HG03095 (cell line): Measurements from ENCODE around the gene TMEM205.
"Not testable (repeated sequence)": the region's sequence is repeated elsewhere in the genome, so short reads cannot be mapped to it uniquely, and the experiment has no call there.

ENCODE experiments used
- ATAC-seq: cut with Tn5 transposase; IDR thresholded peaks from one replicate; pipeline ENCODE4 v1.9.1; 2021; ENCODE audit warnings: moderate library complexity; ENCODE audit not compliant: unreplicated experiment

The TMEM205 gene

DNA sequence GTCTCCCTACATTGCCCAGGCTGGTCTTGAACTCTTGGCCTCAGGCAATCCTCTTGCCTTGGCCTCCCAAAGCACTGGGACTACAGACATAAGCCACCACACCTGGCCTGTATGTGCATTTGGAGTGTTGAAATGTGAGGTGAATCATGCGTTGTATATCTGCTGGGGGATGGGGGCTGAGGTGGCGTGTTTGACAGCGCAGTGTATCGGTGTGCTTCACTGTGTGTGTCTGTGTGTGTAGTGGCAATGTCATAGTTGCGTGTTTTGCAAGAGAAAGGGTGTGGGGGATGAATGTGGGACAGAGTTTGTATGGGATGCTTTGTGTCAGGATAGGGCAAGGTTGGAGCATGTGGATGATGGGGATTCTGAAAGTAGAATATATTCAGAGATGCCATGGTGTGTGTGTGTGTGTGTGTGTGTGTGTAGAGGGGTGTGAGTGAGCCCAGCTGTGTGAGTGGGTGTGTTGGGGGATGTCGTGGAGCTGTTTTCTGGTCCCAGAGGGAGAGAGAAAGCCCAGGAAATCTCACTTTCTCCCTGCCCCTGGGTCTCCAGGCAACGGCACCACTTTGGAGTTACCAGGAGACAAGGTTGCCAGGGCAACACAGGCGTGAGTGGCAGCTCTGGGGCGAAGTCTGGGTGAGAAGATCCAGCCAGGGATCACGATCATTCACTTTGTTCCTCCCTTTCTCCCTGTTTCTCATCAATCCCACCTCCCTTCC, 27.3 kb upstream of the TMEM205 start:
- ATAC-seq = no peak

DNA sequence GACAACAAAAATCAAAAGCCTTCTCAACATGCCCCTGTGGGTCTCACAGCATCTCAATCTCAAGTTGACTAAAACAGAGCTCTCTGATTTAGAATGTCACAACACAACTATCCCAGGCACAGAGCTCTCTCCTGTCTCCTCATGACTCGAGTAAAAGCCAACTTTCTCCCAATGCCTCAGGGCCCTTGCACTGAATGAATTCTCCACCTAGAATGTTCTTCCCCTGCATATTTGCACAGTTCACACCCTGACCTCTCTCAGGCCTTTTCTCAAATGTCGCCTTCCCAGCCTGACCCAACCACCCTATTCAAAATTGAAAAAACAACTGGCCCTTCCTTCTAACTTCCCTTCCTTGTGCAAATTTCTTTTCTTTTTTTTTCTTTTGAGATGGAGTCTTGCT, 24.7 kb upstream of the TMEM205 start:
- no peak for ATAC-seq

DNA sequence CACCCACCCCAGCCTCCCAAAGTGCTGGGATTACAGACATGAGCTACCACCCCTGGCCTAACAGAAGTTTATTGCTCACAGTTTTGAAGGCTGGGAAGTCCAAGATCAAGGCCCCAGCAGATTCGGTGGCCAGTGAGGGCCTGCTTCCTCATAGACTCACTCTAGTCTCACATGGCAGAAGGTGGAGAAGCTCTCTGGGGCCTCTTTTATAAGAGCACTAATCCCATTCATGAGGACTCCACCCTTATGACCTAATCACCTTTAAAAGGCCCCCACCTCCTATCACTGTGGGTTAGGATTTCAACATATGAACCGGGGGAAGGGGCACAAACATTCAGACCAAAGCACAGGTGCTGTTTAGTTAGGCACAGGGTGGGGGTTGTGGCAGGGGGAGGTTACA, 21.5 kb upstream of the TMEM205 start:
- ATAC-seq = no peak

DNA sequence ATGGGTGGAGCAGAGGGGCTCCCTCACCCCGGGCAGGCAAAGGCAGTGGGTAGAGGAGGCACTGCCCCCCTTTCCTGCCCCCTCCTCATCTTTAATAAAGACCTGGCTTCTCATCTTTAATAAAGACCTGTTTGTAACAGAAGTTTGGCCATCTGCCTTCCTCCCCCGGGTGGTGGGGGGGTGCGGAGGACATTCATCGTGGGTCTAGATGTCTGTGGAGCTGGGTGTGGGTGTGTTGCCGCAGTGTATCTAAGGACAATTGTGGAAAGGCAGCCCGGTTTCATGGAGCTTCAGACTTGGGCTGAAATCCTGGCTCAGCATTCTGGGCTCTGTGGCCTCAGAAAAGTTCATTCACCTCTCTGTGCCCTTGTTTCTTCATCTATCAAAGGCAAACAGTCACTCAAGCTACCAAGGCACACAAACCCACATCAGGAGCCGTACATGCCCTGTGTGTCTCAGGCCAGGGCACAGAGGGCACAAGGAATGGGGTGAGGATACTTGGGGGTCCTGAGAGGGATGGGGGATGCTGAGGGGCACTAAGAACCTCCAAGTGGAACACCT, 19.6 kb upstream of the TMEM205 start:
- no peak for ATAC-seq

DNA sequence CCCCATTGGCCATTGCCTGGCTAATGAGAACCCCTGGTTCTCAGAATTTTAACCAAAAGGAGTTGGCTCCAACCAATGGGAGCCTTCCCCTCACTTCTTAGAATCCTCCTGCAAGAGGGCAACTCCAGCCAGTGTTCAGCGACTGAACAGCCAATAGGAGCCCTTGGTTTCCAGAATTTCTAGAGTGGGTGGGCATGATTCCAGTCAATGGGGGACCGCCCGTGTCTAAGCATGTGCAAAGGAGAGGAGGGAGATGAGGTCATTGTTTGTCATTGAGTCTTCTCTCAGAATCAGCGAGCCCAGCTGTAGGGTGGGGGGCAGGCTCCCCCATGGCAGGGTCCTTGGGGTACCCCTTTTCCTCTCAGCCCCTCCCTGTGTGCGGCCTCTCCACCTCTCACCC, 18.9 kb upstream of the TMEM205 start:
- ATAC-seq = no peak

DNA sequence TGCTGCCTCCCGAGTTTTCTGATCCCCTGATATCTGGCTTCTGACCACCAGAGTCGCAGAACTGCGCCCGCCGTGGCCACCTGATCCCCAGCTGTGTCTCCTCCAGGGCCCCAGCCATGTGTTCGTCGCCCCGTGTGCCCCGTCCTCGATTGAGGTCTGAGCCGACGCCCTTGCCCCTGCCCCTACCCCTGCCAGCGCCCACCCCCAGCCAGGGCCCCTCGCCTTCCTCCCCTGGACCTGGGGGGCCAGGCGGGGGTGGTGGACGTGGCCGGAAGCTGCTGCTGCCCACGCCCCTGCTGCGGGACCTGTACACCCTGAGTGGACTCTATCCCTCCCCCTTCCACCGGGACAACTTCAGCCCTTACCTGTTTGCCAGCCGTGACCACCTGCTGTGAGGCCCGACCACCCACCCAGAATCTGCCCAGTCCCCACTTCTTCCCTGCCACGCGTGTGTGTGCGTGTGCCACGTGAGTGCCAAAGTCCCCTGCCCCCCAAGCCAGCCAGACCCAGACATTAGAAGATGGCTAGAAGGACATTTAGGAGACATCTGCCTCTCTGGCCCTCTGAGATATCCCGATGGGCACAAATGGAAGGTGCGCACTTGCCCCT, 18.3 kb upstream of the TMEM205 start:
- no peak for ATAC-seq

DNA sequence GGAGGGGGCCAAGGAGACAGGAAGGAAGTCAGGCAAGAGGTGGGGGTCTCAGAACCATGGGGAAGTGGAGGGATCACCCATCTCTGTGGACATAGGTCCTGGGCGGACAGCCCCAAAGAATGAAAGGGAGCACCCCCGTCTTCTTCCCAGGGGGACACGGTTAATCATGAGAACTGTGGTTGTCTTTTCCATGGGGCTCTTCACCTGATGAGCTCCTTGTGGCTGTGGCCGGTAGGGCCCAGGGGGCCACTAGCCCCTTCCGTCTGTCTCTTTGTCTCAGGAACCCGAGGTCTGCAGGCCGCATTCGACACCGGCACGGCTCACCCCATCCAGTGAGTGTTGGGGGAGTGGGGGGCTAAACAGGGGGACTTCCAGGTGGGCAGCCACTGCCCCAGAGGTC, 17.8 kb upstream of the TMEM205 start:
- no peak for ATAC-seq

DNA sequence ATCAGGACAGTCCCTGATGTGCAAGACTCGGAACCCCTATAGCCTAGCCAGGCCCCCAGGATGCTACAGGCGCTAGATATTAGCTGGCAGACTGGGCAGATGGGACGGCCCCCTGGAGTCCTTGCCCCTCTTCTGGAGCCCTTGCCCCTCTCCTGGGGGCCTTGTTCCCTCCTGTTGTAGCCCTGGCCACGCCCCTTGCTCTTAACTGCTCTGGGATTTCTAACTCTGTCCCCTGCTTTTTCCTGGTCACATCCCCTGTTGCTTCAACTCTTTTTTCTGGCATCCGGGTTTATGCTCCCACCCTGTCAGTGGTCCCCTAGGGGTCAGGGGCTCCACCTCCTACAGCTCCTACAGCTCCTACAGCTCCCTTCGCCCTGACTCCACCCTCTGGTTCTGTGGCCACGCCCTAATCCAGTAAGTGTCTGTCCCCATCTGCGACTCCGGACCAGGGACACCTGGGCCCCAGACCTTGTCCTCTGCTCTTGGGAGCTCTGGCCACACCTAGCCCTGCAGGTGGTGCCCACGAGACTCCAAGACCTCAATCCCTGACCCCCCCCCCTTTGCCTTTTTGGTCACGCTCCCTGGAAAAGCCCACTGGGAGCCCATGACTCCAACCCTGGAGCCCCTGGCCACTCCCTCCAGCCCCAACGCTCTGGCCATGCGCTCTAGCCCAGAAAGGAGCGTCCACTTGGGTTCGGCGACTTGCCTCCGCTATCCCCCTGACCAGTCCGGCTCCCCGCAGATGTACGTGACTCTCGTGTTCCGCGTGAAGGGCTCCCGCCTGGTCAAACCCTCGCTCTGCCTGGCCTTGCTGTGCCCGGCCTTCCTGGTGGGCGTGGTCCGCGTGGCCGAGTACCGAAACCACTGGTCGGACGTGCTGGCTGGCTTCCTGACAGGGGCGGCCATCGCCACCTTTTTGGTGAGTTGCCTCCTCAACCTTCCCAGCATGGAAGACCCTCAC, 16.0 kb upstream of the TMEM205 start:
- no peak for ATAC-seq

DNA sequence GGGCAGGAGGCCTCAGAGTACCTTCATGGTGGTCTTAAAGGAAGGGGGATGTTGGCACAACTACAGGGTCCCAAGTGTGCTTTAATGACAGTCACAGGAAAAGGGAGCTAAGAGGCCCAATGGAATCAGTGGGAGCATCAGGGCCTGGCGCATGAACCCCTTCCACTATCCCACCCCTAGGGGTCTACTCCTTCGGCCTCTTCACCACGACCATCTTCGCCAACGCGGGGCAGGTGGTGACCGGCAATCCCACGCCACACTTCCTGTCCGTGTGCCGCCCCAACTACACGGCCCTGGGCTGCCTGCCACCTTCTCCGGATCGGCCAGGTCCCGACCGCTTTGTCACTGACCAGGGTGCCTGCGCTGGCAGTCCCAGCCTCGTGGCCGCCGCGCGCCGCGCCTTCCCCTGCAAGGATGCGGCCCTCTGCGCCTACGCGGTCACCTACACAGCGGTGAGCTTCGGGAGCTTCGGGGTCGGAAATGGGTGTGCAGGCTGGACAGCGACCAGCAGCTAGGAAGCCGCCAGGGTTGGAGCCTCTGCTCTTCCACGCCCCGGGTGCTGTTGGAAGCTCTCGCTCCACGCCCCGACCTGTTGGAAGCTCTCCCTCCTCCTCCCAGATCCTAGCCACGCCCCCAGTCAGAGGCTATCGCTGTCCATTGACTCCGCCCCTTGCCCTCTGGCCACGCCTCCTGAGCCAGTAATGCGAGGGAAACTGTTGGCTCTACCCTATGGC, 15.1 kb upstream of the TMEM205 start:
- ATAC-seq = no peak

DNA sequence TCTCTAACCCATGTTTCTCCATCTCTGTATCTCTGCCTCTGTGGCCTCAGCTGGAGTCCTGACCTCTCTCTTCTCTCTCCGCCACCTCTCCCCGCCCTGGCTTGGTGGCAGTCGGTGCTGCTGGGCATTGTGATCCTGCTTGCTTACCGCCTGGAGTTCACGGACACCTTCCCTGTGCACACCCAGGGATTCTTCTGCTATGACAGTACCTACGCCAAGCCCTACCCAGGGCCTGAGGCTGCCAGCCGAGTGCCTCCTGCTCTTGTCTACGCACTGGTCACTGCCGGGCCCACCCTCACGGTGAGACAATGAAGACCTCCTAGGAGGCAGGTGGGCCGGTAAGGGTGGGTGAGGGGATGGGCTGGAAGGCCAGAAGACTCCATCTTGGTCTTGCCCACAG, 13.4 kb upstream of the TMEM205 start:
- no peak for ATAC-seq

DNA sequence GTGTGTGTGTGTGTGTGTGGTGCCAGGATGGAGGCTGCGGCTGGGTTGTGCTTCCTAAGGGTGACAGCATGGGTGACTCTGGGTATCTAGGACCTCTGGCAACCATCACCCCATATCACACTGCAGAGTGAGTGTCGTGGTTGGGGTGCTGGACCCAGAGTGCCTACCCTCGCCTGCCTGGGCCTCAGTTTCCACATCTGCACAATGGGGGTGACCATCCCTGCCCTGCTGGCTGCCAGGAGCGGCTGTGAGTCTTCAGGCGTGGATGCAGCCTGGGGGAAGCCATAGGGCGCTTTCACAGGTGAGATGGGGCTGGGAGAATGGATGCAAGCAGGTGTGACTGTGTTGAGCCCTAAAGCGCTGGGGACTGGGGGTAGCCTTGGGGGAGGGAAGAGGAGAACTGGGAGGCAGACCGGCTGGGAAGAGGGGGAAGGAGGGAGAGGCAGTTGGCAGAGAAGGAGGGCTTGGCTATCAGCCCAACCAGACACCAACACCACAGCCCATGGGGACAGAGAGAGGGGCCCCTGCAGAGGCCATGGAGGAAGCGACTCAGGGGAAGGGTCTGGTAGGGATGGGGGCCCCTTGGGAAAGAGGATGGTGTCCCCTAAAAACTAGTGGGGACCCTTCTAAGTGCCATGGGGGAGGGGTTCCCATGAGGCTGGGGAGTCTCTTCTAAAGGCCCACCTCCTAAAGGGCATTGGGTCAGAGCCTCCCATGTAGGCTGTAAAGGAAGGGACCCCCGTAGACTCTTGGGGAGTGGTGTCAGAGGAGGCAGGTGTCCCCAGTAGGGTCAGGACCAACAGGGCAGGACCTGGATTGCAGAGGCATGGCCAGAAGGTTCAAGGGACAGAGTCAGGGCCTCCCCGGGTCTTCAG, 10.8 kb upstream of the TMEM205 start:
- ATAC-seq = no peak

DNA sequence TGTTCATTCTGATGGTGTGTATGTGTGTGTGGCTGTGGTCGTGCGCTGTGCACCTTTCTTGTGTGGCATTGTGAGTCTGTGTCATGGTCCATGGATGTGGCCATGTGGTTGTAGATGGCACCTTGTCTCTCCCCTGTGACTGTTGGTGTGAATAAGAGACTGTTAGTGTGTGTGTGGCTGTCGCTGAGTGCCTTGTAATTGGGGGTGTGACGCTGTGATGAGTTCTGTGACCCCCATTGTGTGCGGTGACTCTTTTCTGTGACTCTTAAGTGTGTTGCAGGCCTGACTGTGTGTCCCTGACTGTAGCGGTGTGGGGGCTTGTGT, 10.0 kb upstream of the TMEM205 start:
- ATAC-seq = no peak

DNA sequence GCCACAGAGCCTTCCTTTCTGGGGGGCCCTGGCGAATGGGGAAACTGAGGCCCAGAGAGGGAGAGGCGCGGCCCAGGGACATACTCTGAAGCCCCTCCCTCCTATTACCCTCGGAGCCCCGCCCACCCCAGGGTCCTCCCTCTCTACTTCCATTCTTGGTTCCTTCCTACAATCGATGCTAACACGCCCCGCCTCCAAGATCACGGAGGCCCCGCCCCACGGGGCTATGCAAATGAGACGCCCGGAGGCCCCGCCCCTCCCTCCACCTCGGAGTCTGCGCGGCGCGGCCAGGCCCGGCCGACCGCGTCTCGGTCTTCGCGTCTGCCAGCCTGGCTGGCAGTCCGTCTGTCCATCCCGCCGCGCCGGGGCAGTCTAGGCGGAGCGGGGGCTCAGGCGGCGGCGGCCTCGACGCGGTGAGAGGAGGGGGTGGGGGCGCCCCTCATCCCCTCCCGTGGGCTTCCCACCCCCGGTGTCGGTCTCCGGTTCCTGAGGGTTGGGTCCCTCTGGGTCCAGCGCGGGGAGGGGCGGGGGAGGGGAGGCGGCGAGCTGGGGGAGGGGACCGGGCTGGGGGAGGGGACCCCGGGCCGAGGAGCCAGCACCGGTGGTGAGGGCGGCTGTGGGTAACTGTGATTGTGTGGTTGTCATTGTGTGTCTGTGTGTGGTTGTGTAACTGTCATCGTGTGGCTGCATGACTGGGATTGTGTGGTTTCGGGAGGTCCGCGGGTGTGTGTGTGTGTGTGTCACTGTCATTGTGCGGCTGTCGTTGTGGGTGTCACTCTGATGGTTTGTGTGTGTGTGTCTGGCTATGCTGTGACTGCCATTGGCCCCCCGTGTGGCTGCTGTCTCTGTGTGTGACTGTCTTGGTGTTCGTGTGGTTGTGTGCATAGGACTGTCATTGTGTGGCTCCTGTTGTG, 9.3 kb upstream of the TMEM205 start, which contains the start of gene PLPPR2:
Gene PLPPR2, plus strand, starts transcription at position 273 of the 914 bp plus-strand sequence. CDS start 2,242 bp downstream, outside the sequence.
- ATAC-seq = no peak

DNA sequence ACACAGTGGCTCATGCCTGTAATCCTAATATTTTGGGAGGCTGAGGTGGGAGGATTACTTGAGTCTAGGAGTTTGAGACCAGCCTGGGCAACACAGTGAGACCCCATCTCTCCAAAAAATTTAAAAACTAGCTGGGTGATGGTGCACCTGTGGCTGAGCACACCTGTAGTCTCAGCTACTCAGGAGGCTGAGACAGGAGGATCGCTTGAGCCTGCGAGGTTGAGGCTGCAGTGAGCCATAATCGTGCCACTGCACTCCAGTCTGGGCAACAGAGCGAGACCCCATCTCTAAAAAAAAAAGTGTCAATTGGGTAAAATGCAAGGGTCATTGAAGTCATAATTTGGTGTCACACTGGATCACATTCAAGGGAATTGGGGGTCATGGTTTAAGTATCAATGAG, 8.0 kb upstream of the TMEM205 start:
- not testable (repeated sequence) for ATAC-seq

DNA sequence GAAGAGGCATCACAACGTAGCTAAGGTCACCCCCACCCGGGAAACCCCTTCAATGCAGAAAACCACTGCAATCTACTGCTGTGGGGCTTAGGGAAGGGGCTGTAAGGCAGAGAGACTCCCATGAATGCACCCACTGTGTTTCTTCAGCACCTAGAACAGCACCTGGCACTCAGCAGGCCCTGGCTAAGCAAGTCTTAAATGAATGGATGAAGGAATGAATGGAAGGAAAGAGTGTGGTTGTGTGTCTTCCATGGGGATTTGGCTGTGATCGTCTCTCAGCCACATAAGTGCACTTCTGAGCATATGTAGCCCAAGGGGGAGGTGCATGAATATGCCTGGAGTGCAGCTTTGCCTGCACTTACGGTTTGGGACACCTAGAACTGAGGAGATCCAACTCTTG, 3.1 kb upstream of the TMEM205 start:
- no peak for ATAC-seq

DNA sequence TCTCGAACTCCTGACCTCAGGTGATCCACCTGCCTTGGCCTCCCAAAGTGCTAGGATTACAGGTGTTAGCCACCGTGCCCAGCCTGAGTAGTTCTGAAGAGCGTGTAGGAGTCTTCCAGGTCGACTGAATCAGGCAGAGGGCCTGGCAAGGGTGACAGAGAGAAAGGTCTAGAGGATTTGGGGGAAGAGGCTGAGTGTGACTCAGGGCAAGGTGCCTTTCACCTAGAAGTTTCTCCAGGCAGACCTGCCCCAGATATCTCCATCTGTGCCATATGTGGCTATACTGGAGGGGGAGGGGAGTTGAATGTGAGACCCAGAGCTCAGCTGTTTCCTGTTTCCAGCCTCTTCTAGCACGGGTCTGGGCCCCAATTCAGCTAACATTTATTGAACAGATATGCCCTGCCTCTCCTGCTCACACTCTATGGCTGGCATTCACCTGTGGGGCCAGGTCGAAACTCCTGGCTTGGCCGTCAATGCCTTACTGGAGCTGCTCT, 1.5 kb upstream of the TMEM205 start:
- no peak for ATAC-seq

DNA sequence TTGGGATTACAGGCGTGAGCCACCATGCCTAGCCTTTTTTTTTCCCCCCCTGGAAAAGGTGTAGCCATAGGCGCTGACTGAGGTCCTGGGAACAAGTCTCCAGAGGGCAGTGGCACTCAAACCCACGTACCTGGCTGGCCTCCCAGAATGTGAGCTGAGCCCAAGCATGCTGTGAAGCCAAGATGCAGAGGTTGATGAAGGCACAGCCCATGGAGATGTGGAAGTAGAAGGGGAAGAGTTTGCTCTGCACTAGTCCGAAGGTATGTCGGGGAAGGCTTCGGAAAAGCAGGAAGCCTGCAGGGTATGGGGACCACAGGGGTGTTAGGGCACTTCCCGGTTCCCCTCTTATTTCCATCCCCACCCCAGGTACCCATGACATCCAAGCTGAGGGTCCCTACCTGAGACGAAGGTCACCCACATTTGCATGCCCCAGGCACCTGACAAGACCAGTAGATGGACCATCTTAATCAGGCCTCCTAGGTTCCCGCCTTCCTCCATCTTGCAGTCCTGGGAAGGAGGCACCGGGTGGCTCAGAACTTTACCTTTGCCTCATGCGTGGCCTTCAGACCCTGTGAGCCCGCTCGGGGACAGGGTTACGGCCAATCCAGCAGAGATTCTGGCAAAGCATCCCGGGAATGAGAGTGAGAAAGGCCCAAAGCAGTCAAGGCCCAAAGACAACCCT, 805 bp downstream of the TMEM205 start:
- no peak for ATAC-seq

DNA sequence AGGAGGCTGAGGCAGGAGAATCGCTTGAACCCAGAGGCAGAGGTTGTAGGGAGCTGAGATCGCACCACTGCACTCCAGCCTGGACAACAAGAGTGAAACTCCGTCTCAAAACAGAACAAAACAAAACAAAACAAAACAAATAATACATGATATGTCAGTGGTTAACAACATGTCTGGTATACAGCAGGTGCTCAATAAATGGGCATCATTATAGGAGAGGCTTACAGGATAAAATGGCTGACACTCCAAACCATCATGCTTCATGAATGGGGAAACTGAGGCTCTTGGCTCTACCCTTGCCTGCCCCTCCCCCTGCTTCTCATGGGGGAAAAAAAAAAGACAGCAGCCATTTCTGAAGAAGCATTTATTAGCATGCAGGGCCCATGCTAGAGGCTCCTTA, 3.6 kb downstream of the TMEM205 start:
- ATAC-seq = no peak
